Prostate gland (tissue), 2 donors: ENCODE results near the gene CROCC2.

Source experiments
- CTCF ChIP-seq, 4 experiments: fragments of 200-600 bp in 2 of 4; fragments of 450-650 bp in 2 of 4; sonication (generic) in 2 of 4; IDR thresholded peaks; 1 replicate in 3 of 4; 2 replicates in 1 of 4; pipeline ENCODE4 v1.5.1; 2016 to 2019; ENCODE audit warnings: antibody characterized with exemption in 4 of 4, mild to moderate bottlenecking in 2 of 4, moderate library complexity in 2 of 4
- POLR2A ChIP-seq: fragments of 450-650 bp; IDR thresholded peaks from one replicate; pipeline ENCODE4 v1.6.1; 2016; ENCODE audit warnings: antibody characterized with exemption, mild to moderate bottlenecking

- no peak for TF ChIP-seq POLR2A
- TF ChIP-seq CTCF (IDR thresholded peaks at IDR 0.05) = no peak
Observed at GRCh38 chr2:241000831-241001321, 94.7 kb downstream of the CROCC2 start.
